Effector memory CD4-positive, alpha-beta T cell (primary cell): ENCODE data around the gene HNRNPA1L2.
A peak's percentile ranks its signal among the peaks of the same experiment; 100 is the strongest.
"Not testable (repeated sequence)": the region's sequence is repeated elsewhere in the genome, so short reads cannot be mapped to it uniquely, and the experiment has no call there.

Experiments
- DNase-seq, 3 donors: peaks; one replicate each; pipeline ENCODE4 v3.0.0-alpha.2; 2020
- H3K27ac ChIP-seq: 2 replicates; pipeline ENCODE4 v1.7.0; 2013; ENCODE audit warnings: mild to moderate bottlenecking, low read length, moderate library complexity; ENCODE audit not compliant: insufficient read depth, poor library complexity, severe bottlenecking
- H3K27me3 ChIP-seq: replicated peaks from 2 replicates; pipeline ENCODE4 v1.7.0; 2013; ENCODE audit warnings: mild to moderate bottlenecking, low read length; ENCODE audit not compliant: insufficient read depth, control insufficient read depth, poor library complexity, severe bottlenecking
- H3K36me3 ChIP-seq: 2 replicates; pipeline ENCODE4 v1.7.0; 2013; ENCODE audit warnings: mild to moderate bottlenecking, low read length, moderate library complexity; ENCODE audit not compliant: control insufficient read depth, insufficient read depth
- H3K4me1 ChIP-seq: 2 replicates; pipeline ENCODE4 v1.7.0; 2013; ENCODE audit warnings: low read length, mild to moderate bottlenecking; ENCODE audit not compliant: control insufficient read depth, insufficient read depth, poor library complexity, severe bottlenecking
- H3K4me3 ChIP-seq: 2 replicates; pipeline ENCODE4 v1.7.0; 2013; ENCODE audit warnings: low read length, low read depth, mild to moderate bottlenecking; ENCODE audit not compliant: insufficient read depth, poor library complexity, severe bottlenecking
- H3K9me3 ChIP-seq: 2 replicates; pipeline ENCODE4 v1.7.0; 2013; ENCODE audit warnings: mild to moderate bottlenecking, low read length, moderate library complexity; ENCODE audit not compliant: control insufficient read depth

The HNRNPA1L2 gene

GRCh38 chr13:52606795-52607194, 35.4 kb upstream of the HNRNPA1L2 start:
- H3K36me3 ChIP-seq, H3K9me3 ChIP-seq, H3K27ac ChIP-seq, DNase-seq, H3K4me1 ChIP-seq, H3K4me3 ChIP-seq, H3K27me3 ChIP-seq: not testable (repeated sequence)

GRCh38 chr13:52608184-52608583, 34.0 kb upstream of the HNRNPA1L2 start:
- H3K9me3 ChIP-seq, H3K27ac ChIP-seq, H3K4me3 ChIP-seq, DNase-seq, H3K27me3 ChIP-seq, H3K36me3 ChIP-seq, H3K4me1 ChIP-seq: not testable (repeated sequence)

- H3K4me1 ChIP-seq, DNase-seq, H3K27me3 ChIP-seq, H3K4me3 ChIP-seq, H3K27ac ChIP-seq, H3K36me3 ChIP-seq, H3K9me3 ChIP-seq: not testable (repeated sequence)
Measured at GRCh38 chr13:52609013-52609606, 33.1 kb upstream of the HNRNPA1L2 start.

- H3K27ac ChIP-seq, H3K36me3 ChIP-seq, H3K27me3 ChIP-seq, DNase-seq, H3K9me3 ChIP-seq, H3K4me1 ChIP-seq, H3K4me3 ChIP-seq: not testable (repeated sequence)
Measured at GRCh38 chr13:52610158-52610557, 32.1 kb upstream of the HNRNPA1L2 start.

GRCh38 chr13:52615134-52615801, 27.0 kb upstream of the HNRNPA1L2 start:
- Histone ChIP-seq H3K27me3 (no peaks in the 10 kb centered on the region), H3K9me3 (no peaks in the 10 kb centered on the region), H3K36me3 (no peaks in the 10 kb centered on the region), H3K4me1 (peaks cover 3% of the 10 kb centered on the region), H3K27ac (no peak overlapping the region), H3K4me3 (no peak overlapping the region)
- DNase-seq: no peak

- H3K36me3 ChIP-seq: no peaks in the 10 kb centered on the region
- no peak for DNase-seq
- H3K27ac ChIP-seq: no peak overlapping the region
- no peaks in the 10 kb centered on the region for H3K9me3 ChIP-seq
- peaks cover 3% of the 10 kb centered on the region for H3K4me1 ChIP-seq
- no peaks in the 10 kb centered on the region for H3K27me3 ChIP-seq
- no peak overlapping the region for H3K4me3 ChIP-seq
Measured at GRCh38 chr13:52615812-52616211, 26.4 kb upstream of the HNRNPA1L2 start.

GRCh38 chr13:52617070-52618060, 24.9 kb upstream of the HNRNPA1L2 start:
- Histone ChIP-seq H3K27ac (peak overlapping the region; percentile 71), H3K36me3 (no peaks in the 10 kb centered on the region), H3K4me3 (peak overlapping the region; percentile 78), H3K27me3 (no peaks in the 10 kb centered on the region), H3K9me3 (no peaks in the 10 kb centered on the region), H3K4me1 (peaks cover 3% of the 10 kb centered on the region)
- DNase-seq: peak; percentile 60 to 72 (median 63)

GRCh38 chr13:52631083-52631690, 11.0 kb upstream of the HNRNPA1L2 start:
- H3K27me3 ChIP-seq, H3K9me3 ChIP-seq, H3K27ac ChIP-seq, H3K4me1 ChIP-seq, DNase-seq, H3K4me3 ChIP-seq: not testable (repeated sequence)
- H3K36me3 ChIP-seq: peaks cover 13% of the 10 kb centered on the region

GRCh38 chr13:52638666-52639328, 3.4 kb upstream of the HNRNPA1L2 start:
- Histone ChIP-seq H3K36me3 (peaks cover 27% of the 10 kb centered on the region), H3K4me3 (no peak overlapping the region), H3K27me3 (no peaks in the 10 kb centered on the region), H3K9me3 (no peaks in the 10 kb centered on the region), H3K27ac (no peak overlapping the region), H3K4me1 (no peaks in the 10 kb centered on the region)
- no peak for DNase-seq
